Measurements from ENCODE around the gene ZNF487.

DNA sequence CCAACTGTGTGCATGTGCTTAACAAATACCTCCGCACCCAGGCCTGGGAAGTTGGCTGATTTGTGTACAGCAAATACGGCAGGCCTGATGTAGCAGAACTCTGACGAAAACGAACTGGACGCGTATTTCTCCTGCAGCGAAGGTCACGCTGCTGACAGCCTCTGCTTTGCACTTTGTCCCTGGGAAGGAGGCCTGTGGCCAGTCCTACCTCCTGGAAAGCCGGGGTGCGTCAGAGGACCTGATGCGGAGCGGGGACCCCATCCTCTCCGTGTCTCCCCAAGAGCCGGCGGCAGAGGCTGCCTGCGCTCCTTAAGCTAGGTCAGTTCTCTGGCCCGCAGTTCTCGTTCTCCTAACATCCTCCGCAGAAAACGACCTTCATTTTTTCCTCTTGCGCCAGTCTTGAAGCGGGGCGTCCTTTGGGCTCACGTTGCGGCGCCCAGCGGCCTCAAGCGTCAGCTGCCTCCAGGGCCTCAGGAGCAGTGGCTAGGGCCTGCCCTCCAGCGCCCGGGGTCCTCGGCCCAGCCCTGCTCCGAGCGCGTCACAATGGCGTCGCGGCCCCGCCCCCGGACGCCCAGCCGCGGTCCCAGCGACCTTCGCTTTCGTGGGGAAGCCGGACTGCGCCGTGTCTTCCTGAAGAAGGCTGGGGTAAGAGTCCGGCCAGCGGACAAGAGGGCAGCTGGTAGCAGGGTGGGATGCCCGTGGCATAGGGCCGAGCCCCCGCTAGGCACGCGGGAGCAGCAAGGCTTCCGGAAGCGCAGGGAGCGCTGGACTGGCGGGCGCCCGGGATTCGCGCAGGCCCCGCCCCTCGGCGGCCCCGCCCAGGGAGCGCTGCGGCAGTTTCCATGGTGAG, at the start of gene ZNF487:
- TF ChIP-seq, protein P1, sequence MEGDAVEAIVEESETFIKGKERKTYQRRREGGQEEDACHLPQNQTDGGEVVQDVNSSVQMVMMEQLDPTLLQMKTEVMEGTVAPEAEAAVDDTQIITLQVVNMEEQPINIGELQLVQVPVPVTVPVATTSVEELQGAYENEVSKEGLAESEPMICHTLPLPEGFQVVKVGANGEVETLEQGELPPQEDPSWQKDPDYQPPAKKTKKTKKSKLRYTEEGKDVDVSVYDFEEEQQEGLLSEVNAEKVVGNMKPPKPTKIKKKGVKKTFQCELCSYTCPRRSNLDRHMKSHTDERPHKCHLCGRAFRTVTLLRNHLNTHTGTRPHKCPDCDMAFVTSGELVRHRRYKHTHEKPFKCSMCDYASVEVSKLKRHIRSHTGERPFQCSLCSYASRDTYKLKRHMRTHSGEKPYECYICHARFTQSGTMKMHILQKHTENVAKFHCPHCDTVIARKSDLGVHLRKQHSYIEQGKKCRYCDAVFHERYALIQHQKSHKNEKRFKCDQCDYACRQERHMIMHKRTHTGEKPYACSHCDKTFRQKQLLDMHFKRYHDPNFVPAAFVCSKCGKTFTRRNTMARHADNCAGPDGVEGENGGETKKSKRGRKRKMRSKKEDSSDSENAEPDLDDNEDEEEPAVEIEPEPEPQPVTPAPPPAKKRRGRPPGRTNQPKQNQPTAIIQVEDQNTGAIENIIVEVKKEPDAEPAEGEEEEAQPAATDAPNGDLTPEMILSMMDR (conservative IDR thresholded peaks at IDR 0.05; ENCODE audit: low read length), result 0 out of 2 replicates have a peak, but pooled peaks have one; percentile 28
- no peak for TF ChIP-seq EZH2phosphoT487 (IDR thresholded peaks at IDR 0.05; ENCODE audit: borderline replicate concordance, low read depth, low read length)
